GM18951 (cell line): Measurements from ENCODE around the gene SOCS6.

Source experiments
- POLR2A ChIP-seq: IDR thresholded peaks from 4 replicates; pipeline ENCODE4 v1.6.1; 2011; ENCODE audit warnings: mild to moderate bottlenecking; ENCODE audit not compliant: insufficient read length, insufficient read depth; ENCODE audit errors: extremely low read depth
- in situ Hi-C: fragments of 300-500 bp; cut with MboI; formaldehyde crosslinking; loops from one replicate; pipeline ENCODE4 v1.12.0; 2022; ENCODE audit warnings: low sequenced_read_pairs, mixed read lengths, inconsistent platforms; ENCODE audit not compliant: unreplicated experiment

The SOCS6 gene

DNA sequence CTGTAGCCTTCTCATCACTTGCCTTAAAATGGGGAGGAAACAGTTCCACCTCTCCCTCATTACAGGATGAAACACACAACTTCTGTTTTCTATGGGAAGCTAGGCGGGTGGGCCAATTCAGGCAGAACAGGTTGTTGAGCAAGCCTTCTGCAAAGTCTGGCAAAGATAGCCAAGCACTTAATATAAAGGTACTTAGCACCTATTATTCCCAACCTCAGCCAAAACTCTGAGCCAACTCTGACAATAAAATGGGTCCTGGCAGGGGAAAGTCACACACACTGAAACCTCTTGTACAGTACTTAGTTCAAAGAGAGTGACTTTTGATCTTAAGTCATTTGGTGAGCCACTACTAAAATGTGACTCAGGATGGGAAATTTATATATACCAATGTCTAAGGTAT is 15.8 kb upstream of the SOCS6 start:
- no peak for TF ChIP-seq POLR2A
- in situ Hi-C loops: no loop called here

DNA sequence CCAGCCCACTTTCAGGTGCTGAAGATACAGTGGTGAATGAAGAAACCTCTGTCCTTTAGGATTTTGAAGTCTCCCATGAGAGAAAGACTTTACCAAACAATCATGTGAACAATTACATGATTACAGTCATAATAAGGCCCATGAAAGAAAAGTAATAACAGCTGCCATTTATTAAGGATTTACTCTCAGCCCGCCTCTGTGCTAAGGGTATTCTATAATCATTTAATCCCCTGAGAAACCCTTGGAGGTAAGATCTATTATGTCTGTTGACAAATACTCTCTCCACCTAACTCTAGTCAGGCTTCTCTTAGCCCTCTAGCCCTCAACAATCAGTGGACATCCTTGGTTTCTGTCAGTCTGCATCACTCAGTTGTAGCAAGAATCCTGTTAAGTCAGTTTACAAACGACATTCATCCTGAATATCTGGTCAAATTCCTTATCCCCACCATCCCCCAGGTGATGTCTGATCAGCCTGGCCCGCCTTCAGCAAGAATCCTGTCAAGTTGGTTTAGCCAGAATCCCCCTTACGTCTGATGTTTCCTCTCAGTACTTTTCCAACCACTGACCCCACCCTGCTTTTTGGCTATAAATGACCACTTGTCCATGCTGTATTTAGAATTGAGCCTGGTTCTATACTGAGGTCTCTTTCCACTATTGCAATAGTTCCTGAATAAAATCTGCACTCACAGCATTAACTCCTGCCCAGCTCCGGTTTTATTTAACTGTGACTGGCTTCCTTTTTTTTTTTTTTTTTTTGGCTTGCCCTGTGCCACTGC is 12.2 kb upstream of the SOCS6 start:
- in situ Hi-C loops: no loop called here
- TF ChIP-seq POLR2A: no peak

DNA sequence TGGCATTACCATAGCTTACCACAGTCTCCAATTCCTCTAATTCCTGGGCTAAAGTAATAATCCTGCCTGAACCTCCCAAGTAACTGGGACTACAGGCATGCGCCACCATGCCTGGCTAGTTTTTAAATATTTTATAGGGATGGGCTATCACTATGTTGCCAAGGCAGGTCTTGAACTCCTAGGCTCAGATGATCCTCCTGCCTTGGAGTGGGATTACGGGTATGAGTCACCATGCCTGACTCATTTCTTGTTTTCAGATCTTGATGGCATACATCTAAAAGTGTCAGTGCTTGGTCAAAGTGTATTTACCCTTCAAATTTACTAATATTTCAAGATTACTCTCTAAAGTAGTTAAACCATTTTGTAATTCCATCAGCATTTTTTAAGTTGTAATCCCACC is 9.4 kb upstream of the SOCS6 start:
- TF ChIP-seq POLR2A: no peak
- in situ Hi-C loops: no loop called here

DNA sequence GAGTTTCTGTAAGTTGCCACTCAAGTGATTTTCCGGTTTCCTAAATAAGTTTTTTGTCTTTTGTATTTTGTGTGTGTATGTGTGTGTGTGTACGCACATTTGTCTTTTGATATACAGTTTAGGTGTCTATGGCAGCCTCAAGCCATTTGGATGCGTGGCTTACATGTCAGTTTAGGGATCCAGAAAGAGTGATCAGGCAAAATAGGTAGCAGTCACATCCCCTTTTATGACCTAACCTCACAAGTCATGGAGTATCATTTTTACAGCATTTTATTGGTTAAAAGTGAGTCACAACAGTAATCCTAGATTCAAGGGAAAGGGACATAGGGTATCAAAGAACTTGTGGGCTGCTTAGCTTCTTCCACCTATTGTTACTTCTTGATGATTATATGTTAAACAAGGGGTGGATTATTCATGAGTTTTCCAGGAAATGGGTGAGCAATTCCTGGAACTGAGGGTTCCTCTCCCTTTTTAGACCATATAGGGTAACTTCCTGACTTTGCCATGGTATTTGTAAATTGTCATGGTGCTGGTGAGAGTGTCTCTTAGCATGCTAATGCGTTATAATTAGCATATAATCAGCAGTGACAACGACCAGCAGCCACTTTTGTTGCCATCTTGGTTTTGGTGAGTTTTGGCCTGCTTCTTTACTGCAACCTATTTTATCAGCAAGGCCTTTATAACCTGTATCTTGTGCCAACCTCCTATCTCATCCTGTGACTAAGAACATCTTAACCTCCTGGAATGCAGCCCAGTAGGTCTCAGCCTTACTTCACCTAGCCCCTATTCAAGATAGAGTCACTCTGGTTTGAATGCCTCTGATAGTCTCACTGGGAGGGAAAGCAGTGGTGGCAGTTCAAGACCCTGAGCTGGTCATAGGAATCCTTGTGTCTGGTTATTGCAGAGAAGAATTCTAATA is 8.6 kb upstream of the SOCS6 start:
- no peak for TF ChIP-seq POLR2A

DNA sequence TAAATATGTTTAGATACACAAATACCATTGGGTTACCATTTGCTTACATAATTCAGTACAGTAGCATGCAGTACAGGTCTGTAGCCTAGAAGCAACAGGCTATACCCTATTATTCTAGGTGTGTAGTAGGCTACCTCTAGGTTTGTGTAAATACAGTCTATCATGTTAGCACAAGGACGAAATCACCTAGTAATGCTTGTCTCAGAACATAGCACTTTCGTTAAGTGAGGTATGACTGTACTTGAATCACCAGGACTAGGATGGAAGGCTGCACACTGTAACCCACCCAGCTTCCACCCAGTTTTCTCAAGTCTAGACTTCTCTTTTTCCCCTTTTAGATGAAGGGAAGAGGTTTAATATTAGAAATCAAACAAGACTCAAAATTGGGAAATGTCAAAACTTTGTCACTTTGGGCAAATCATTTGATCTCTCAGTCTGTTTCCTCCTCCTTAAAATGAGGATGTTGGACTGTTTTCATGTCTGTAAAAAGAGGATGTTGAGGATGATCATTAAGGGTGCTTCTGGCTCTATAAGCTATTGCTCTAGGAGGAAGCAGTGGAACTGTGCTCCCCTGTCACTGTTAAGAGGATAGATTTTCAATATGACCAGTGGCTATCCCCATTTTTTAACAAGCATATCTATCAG is 3.7 kb upstream of the SOCS6 start:
- in situ Hi-C loops: no loop called here

More for the DNA sequence above, 8.6 kb upstream of the SOCS6 start:
- in situ Hi-C loops: no loop called here

DNA sequence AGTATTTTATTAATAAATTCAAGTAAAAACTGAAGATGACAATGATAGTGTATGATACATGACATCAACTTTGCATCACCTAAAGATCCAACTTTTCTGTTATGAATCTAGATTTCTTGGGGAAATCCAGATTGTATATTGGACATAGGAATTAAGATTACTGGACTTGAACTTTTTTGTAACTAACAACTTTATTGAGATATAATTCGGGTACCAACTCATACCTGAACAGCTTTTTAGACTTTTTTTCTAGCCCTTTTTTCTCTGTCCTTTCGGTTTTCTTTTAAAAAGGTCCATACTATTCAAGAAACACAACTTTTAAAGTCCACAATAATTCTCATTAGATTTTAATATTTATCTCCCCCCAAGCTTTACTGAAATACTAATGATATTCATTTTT is 1.1 kb upstream of the SOCS6 start:
- in situ Hi-C loops: no loop called here

More for the DNA sequence above, 3.7 kb upstream of the SOCS6 start:
- TF ChIP-seq POLR2A: no peak

DNA sequence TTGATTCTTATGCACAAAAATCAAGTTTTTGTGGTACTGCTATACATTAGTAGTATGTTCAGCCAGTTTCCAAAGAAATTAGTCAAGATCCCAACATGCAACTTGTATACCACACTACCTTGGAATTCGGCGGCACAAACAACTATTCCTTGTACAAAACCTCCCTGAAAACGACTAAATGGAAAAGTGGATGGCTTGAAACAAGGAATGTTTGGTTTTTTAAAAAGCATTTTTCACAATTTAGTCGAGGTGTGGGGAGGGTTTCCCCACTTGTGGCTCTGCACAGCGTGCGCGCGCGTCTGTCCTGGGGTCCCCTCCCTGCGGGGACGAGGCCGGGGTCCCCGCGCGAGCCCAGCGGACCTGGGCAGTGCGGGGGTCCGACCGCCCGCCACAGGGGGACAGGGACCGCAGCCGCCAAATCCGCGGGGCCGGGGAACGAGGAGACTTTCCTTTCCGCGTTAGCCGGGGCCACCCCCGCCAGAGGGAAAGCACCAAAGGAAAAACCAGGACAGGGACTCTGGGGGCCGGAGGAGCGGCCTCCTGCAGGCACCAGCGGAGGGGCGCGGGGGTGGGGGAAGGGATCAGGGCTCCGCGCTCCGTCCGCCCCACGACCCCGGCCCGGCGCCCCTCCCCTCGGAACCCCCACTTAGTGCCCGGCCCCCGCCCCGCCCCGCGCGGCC is 534 bp upstream of the SOCS6 start:
- in situ Hi-C loops: no loop called here
- TF ChIP-seq POLR2A: no peak

More for the DNA sequence above, 1.1 kb upstream of the SOCS6 start:
- no peak for TF ChIP-seq POLR2A

DNA sequence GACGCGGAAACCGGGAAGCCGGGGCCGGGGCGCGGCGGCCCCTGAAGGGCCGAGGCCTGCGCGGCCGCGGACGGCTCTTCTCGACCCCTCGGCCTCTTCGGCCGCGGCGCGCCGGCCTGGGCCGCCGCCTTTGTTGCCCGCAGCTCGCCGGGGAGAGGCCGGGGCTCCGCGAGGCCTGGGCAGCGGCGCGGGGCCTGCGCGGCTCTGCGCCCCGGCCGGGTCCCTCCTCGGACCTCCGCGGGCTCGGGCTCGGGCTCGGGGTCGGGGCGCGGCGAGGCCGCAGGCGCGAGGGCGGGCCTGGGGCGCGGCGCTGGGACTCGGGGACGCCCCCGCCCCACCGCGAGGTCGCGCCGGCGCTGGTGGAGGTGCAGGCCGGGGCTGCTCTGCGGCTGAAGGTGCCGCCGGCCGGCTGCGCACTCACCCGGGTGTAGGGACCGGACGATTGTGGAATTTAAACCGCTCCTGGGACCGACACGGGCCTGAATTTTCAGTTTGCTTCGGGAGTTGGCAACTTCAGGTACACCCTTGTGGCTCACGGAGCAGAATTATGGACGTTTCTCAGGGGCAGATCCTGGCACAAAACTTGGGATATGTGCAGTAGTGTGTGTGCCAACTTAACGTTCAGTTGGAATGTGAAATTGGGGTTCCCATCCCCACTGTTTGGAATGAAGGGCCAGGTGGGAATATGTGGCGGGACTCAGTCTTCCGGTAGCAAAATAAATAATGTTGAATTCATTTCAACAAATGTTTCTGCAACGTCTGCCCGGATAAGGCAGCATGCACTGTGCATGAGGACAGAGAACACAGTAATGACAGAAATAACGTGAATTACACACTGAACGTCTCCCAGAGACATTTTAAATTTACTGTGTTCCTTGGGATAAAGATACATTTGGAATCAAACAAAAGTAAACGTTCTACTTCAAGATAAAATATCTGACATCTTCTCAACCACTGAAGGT is 787 bp downstream of the SOCS6 start:
- in situ Hi-C loops: no loop called here
- no peak for TF ChIP-seq POLR2A

DNA sequence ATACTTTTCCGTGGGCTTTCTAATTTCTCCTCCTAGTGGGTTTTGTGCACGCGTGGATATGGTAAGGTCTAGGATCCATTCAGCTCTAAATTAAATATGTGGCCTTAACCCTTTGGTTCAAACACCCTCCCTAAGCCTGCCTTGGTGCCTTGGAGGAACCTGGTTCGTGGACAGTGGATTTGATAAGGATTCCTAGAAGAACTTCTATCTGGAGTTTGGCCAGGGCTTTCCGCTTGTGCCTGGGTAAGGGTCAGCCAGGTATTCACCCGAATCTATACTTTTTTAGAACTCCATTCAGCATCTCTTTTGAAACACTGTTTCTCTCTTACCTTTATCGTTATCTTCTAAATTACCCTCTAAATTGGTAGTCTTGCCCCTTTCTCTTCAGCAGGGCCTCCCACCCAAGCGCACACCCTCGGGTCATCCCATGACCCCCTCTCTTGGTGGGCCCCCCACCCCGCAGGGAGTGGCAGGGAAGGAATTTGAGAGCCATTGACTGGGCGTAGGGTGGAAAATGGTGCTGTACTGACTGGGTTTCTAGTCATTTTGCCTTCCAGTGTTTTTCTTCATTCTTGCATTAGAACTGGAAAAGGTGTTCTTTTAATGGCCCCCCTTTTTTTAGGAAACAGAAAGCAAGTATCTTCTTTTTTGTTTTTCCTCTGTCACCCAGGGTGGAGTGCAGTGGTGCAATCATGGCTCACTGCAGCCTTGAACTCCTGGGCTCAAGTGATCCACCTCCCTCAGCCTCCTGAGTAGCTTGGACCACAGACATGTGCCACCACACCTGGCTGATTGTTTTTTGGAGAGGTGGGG is 1.8 kb downstream of the SOCS6 start:
- in situ Hi-C loops: no loop called here
- no peak for TF ChIP-seq POLR2A

DNA sequence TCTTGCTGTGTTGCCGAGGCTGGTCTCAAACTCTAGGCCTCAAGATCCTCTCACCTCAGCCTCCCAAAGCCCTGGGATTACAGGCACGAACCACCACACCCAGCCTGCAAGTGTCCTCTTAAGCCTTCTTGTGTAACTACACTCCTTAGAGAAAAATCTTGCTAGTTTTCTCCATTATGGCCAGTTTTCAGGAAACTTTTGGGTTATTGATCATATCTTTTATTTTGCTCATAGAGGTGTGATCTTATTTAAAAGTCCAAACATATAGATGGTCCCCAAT is 2.4 kb downstream of the SOCS6 start:
- no peak for TF ChIP-seq POLR2A
- in situ Hi-C loops: no loop called here

DNA sequence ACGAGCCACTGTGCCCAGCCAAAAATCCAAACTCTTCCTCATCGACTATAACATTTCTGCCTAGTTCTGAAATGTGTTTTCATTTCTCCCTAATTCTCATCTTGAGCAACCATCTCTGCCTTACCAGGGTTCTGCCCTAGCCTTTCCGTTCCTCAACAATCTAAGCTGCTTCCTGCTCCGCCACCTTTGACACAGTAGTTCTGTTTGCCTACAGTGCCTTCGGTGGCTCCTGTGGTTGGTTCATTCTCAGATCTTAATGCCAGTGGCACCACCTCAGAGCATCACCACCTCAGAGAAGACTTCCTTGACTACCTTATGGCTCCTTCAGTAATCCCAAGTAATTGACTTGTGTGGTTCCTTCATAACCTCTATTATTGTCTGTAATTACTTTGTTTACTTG is 3.8 kb downstream of the SOCS6 start:
- TF ChIP-seq POLR2A: no peak
- in situ Hi-C loops: no loop called here
